BLaER1 treated with 17β-estradiol and CSF1 and Interleukin-3, amounts not matched to agents 10 nM and 100 nM (cell line): ENCODE data around the gene ZNF222.
A peak's percentile ranks its signal among the peaks of the same experiment; 100 is the strongest.

Experiments
- H3K27ac ChIP-seq, 11 experiments: shearing (Covaris generic); formaldehyde crosslinking; 2 replicates each; pipeline ENCODE4 v1.8.1; 2022
- H3K27me3 ChIP-seq, 11 experiments: shearing (Covaris generic); formaldehyde crosslinking; 2 replicates each; pipeline ENCODE4 v1.8.1; 2022
- H3K36me3 ChIP-seq, 11 experiments: shearing (Covaris generic); formaldehyde crosslinking; 2 replicates each; pipeline ENCODE4 v1.8.1; 2022
- H3K4me1 ChIP-seq, 10 experiments: shearing (Covaris generic); formaldehyde crosslinking; 2 replicates each; pipeline ENCODE4 v1.8.1; 2022
- H3K4me2 ChIP-seq, 11 experiments: shearing (Covaris generic); formaldehyde crosslinking; 2 replicates each; pipeline ENCODE4 v1.8.1; 2022
- H3K4me3 ChIP-seq, 10 experiments: shearing (Covaris generic); formaldehyde crosslinking; 2 replicates each; pipeline ENCODE4 v1.8.1; 2022
- H3K9ac ChIP-seq, 11 experiments: shearing (Covaris generic); formaldehyde crosslinking; 2 replicates each; pipeline ENCODE4 v1.8.1; 2022
- H3K9me3 ChIP-seq, 11 experiments: shearing (Covaris generic); formaldehyde crosslinking; replicated peaks in 1 of 11; 2 replicates each; pipeline ENCODE4 v1.8.1; 2022
- H4K20me1 ChIP-seq, 11 experiments: shearing (Covaris generic); formaldehyde crosslinking; 2 replicates each; pipeline ENCODE4 v1.8.1; 2022
- Cebpa-rat ChIP-seq, 11 experiments: shearing (Covaris generic); IDR thresholded peaks; 2 replicates each; pipeline ENCODE4 v1.8.1; 2022

The ZNF222 gene

GRCh38 chr19:44026622-44027021 is 1.4 kb downstream of the ZNF222 start:
- Histone ChIP-seq H3K4me1 (peaks cover 0 to 15% (median 7%) of the 10 kb centered on the region in 10 experiments; a peak in 8 of 20 replicates), H3K4me2 (0 out of 22 replicates have a peak overlapping the region, but pooled peaks of 1 of the 11 experiments have one; percentile 83), H4K20me1 (no peaks in the 10 kb centered on the region), H3K36me3 (peaks cover 40 to 54% (median 50%) of the 10 kb centered on the region in 11 experiments), H3K27me3 (peaks cover 0 to 12% (median 0%) of the 10 kb centered on the region in 11 experiments; a peak in 2 of 22 replicates), H3K9ac (no peak overlapping the region), H3K4me3 (0 out of 20 replicates have a peak overlapping the region, but pooled peaks of 1 of the 10 experiments have one; percentile 72), H3K27ac (no peak overlapping the region), H3K9me3 (peaks cover 69 to 87% (median 75%) of the 10 kb centered on the region in 11 experiments)
- TF ChIP-seq Cebpa-rat (IDR thresholded peaks at IDR 0.05), result no peak

GRCh38 chr19:44032001-44032610 is 6.9 kb downstream of the ZNF222 start:
- H3K9me3 ChIP-seq, result peaks cover 97 to 100% (median 99%) of the 10 kb centered on the region in 11 experiments
- no peak for TF ChIP-seq Cebpa-rat (IDR thresholded peaks at IDR 0.05)
- no peaks in the 10 kb centered on the region for H3K4me1 ChIP-seq
- peak overlapping the region in 9 of 10 experiments; percentile 9 to 44 (median 18); a peak in 9 of 20 replicates for H3K4me3 ChIP-seq
- no peaks in the 10 kb centered on the region for H3K27me3 ChIP-seq
- H3K9ac ChIP-seq, result no peak overlapping the region
- H3K4me2 ChIP-seq, result no peak overlapping the region
- no peaks in the 10 kb centered on the region for H4K20me1 ChIP-seq
- peaks cover 58 to 74% (median 69%) of the 10 kb centered on the region in 11 experiments for H3K36me3 ChIP-seq
- H3K27ac ChIP-seq, result no peak overlapping the region

- no peaks in the 10 kb centered on the region for H4K20me1 ChIP-seq
- H3K36me3 ChIP-seq, result no peaks in the 10 kb centered on the region
- H3K4me3 ChIP-seq, result no peak overlapping the region
- H3K9ac ChIP-seq, result no peak overlapping the region
- no peak for TF ChIP-seq Cebpa-rat (IDR thresholded peaks at IDR 0.05)
- no peak overlapping the region for H3K27ac ChIP-seq
- H3K4me2 ChIP-seq, result no peak overlapping the region
- H3K4me1 ChIP-seq, result no peaks in the 10 kb centered on the region
- no peaks in the 10 kb centered on the region for H3K27me3 ChIP-seq
- H3K9me3 ChIP-seq, result peaks cover 15 to 61% (median 26%) of the 10 kb centered on the region in 11 experiments
These were observed 17.0 kb downstream of the ZNF222 start for GRCh38 chr19:44042147-44042546.

- Histone ChIP-seq H3K27me3 (no peaks in the 10 kb centered on the region; a peak in 1 of 22 replicates), H4K20me1 (no peaks in the 10 kb centered on the region), H3K9me3 (peaks cover 15 to 49% (median 26%) of the 10 kb centered on the region in 11 experiments; a peak in 20 of 22 replicates), H3K9ac (peak overlapping the region in 9 of 11 experiments; percentile 66 to 84 (median 76); a peak in 14 of 22 replicates), H3K36me3 (peaks cover 13 to 25% (median 15%) of the 10 kb centered on the region in 11 experiments; a peak in 20 of 22 replicates), H3K4me1 (peaks cover 0 to 11% (median 7%) of the 10 kb centered on the region in 10 experiments; a peak in 11 of 20 replicates), H3K4me3 (peak overlapping the region; percentile 68 to 90 (median 74)), H3K27ac (peak overlapping the region in 4 of 11 experiments; percentile 10 to 75 (median 72); a peak in 5 of 22 replicates), H3K4me2 (peak overlapping the region; percentile 63 to 95 (median 78))
- no peak for TF ChIP-seq Cebpa-rat (IDR thresholded peaks at IDR 0.05)
These were observed 25.8 kb downstream of the ZNF222 start for GRCh38 chr19:44050740-44051649.

GRCh38 chr19:44051650-44052402 is 26.6 kb downstream of the ZNF222 start, which contains the start of gene ZNF223:
Gene ZNF223, plus strand, starts transcription at chr19:44052036. Its CDS starts 3,141 bp downstream, at chr19:44055177.
- H3K9me3 ChIP-seq, result peaks cover 15 to 50% (median 27%) of the 10 kb centered on the region in 11 experiments; a peak in 20 of 22 replicates
- no peaks in the 10 kb centered on the region for H4K20me1 ChIP-seq
- peak within 1 kb of the TSS in 10 of 11 experiments; percentile 10 to 75 (median 60); a peak in 16 of 22 replicates for H3K27ac ChIP-seq
- no peaks in the 10 kb centered on the region; a peak in 1 of 22 replicates for H3K27me3 ChIP-seq
- peak within 1 kb of the TSS; percentile 68 to 90 (median 74) for H3K4me3 ChIP-seq
- H3K36me3 ChIP-seq, result peaks cover 15 to 30% (median 17%) of the 10 kb centered on the region in 11 experiments; a peak in 20 of 22 replicates
- peak within 1 kb of the TSS; percentile 66 to 84 (median 76) for H3K9ac ChIP-seq
- no peak for TF ChIP-seq Cebpa-rat (IDR thresholded peaks at IDR 0.05)
- H3K4me2 ChIP-seq, result peak within 1 kb of the TSS; percentile 63 to 95 (median 78)
- peaks cover 0 to 11% (median 7%) of the 10 kb centered on the region in 10 experiments; a peak in 11 of 20 replicates for H3K4me1 ChIP-seq

GRCh38 chr19:44055870-44056269 is 30.7 kb downstream of the ZNF222 start:
- H3K4me1 ChIP-seq, result peaks cover 7 to 17% (median 16%) of the 10 kb centered on the region in 10 experiments; a peak in 15 of 20 replicates
- no peak overlapping the region for H3K9ac ChIP-seq
- H4K20me1 ChIP-seq, result no peaks in the 10 kb centered on the region
- no peaks in the 10 kb centered on the region; a peak in 1 of 22 replicates for H3K27me3 ChIP-seq
- no peak overlapping the region for H3K4me2 ChIP-seq
- no peak overlapping the region for H3K27ac ChIP-seq
- H3K36me3 ChIP-seq, result peaks cover 32 to 70% (median 51%) of the 10 kb centered on the region in 11 experiments; a peak in 21 of 22 replicates
- H3K4me3 ChIP-seq, result no peak overlapping the region
- H3K9me3 ChIP-seq, result peaks cover 15 to 51% (median 26%) of the 10 kb centered on the region in 11 experiments; a peak in 20 of 22 replicates
- no peak for TF ChIP-seq Cebpa-rat (IDR thresholded peaks at IDR 0.05)

- Histone ChIP-seq H3K9me3 (peaks cover 19 to 61% (median 29%) of the 10 kb centered on the region in 11 experiments), H3K9ac (no peak overlapping the region), H4K20me1 (no peaks in the 10 kb centered on the region), H3K36me3 (peaks cover 66 to 100% (median 83%) of the 10 kb centered on the region in 11 experiments), H3K27ac (no peak overlapping the region), H3K4me1 (peaks cover 0 to 16% (median 9%) of the 10 kb centered on the region in 10 experiments; a peak in 9 of 20 replicates), H3K27me3 (no peaks in the 10 kb centered on the region), H3K4me3 (no peak overlapping the region), H3K4me2 (peak overlapping the region in 5 of 11 experiments; percentile 10 to 48 (median 42); a peak in 10 of 22 replicates)
- TF ChIP-seq Cebpa-rat (IDR thresholded peaks at IDR 0.05), result no peak
These were observed 34.0 kb downstream of the ZNF222 start for GRCh38 chr19:44059229-44059628.

- no peaks in the 10 kb centered on the region for H3K27me3 ChIP-seq
- peaks cover 0 to 16% (median 9%) of the 10 kb centered on the region in 10 experiments; a peak in 9 of 20 replicates for H3K4me1 ChIP-seq
- H3K27ac ChIP-seq, result no peak overlapping the region
- no peak overlapping the region for H3K9ac ChIP-seq
- H3K4me2 ChIP-seq, result no peak overlapping the region
- H4K20me1 ChIP-seq, result no peaks in the 10 kb centered on the region
- peaks cover 67 to 100% (median 84%) of the 10 kb centered on the region in 11 experiments for H3K36me3 ChIP-seq
- no peak overlapping the region for H3K4me3 ChIP-seq
- no peak for TF ChIP-seq Cebpa-rat (IDR thresholded peaks at IDR 0.05)
- peaks cover 21 to 61% (median 35%) of the 10 kb centered on the region in 11 experiments for H3K9me3 ChIP-seq
These were observed 35.9 kb downstream of the ZNF222 start for GRCh38 chr19:44061038-44061437.
